ENCODE results near the gene GRB10.

DNA sequence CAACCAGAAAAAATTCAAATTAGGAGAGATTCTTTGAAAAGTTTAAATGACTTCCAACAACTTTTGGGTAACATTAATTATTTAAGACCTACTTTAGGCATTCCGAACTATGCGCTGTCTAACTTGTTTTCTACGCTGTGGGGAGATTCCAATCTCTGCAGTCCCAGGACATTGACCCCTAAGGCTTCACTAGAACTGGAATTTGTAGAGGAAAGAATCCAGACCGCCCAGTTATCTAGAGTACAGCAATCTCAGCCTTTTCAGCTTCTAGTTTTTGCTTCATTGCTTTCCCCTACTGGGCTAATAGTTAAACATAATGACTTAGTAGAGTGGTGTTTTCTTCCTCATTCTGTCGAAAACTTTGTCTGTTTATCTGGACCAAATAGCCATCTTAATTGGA, 202.6 kb downstream of the GRB10 start:
- TF ChIP-seq, protein P1, sequence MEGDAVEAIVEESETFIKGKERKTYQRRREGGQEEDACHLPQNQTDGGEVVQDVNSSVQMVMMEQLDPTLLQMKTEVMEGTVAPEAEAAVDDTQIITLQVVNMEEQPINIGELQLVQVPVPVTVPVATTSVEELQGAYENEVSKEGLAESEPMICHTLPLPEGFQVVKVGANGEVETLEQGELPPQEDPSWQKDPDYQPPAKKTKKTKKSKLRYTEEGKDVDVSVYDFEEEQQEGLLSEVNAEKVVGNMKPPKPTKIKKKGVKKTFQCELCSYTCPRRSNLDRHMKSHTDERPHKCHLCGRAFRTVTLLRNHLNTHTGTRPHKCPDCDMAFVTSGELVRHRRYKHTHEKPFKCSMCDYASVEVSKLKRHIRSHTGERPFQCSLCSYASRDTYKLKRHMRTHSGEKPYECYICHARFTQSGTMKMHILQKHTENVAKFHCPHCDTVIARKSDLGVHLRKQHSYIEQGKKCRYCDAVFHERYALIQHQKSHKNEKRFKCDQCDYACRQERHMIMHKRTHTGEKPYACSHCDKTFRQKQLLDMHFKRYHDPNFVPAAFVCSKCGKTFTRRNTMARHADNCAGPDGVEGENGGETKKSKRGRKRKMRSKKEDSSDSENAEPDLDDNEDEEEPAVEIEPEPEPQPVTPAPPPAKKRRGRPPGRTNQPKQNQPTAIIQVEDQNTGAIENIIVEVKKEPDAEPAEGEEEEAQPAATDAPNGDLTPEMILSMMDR (IDR thresholded peaks at IDR 0.05), result no peak
- TF ChIP-seq POLR2A (IDR thresholded peaks at IDR 0.05; ENCODE audit: low read depth) (no peak), EP300 (IDR thresholded peaks at IDR 0.05) (no peak)
